Endodermal cell (in vitro differentiated cells): ENCODE results near the gene CEP295NL. TPM values are rescaled to one million over a fixed set of nuclear protein-coding genes. Genes with fewer than 3 reads are reported as not detected.
"Not testable (repeated sequence)": the region's sequence is repeated elsewhere in the genome, so short reads cannot be mapped to it uniquely, and the experiment has no call there.

ENCODE experiments used
- DNase-seq: peaks from one replicate; pipeline ENCODE4 v3.0.0-alpha.2; 2017
- H3K27ac ChIP-seq: 2 replicates; pipeline ENCODE4 v1.5.1; 2013; ENCODE audit warnings: mild to moderate bottlenecking, low read depth, low read length, moderate library complexity
- H3K27me3 ChIP-seq: 2 replicates; pipeline ENCODE4 v1.6.1; 2013; ENCODE audit warnings: mild to moderate bottlenecking, low read length, moderate library complexity; ENCODE audit not compliant: insufficient read depth, control insufficient read depth, poor library complexity, severe bottlenecking
- H3K36me3 ChIP-seq: 2 replicates; pipeline ENCODE4 v1.7.0; 2013; ENCODE audit warnings: mild to moderate bottlenecking, low read length, moderate library complexity; ENCODE audit not compliant: control insufficient read depth, insufficient read depth
- H3K4me1 ChIP-seq: one replicate; pipeline ENCODE4 v1.7.0; 2013; ENCODE audit warnings: low read length; ENCODE audit not compliant: control insufficient read depth, insufficient read depth
- H3K4me3 ChIP-seq: 2 replicates; pipeline ENCODE4 v1.5.1; 2013; ENCODE audit warnings: mild to moderate bottlenecking, low read length, moderate library complexity
- H3K9ac ChIP-seq: 2 replicates; pipeline ENCODE4 v1.6.1; 2013; ENCODE audit warnings: mild to moderate bottlenecking, low read length, moderate library complexity; ENCODE audit not compliant: poor library complexity, severe bottlenecking; ENCODE audit errors: extremely low read depth
- H3K9me3 ChIP-seq: 2 replicates; pipeline ENCODE4 v1.6.1; 2013; ENCODE audit warnings: mild to moderate bottlenecking, low read length, moderate library complexity; ENCODE audit not compliant: control insufficient read depth
- H3K27ac Mint-ChIP-seq: 2 replicates; pipeline ENCODE4 v1.8.0; 2020; ENCODE audit warnings: mixed read lengths
- H3K27me3 Mint-ChIP-seq: 2 replicates; pipeline ENCODE4 v1.8.0; 2021; ENCODE audit warnings: mild to moderate bottlenecking, mixed read lengths; ENCODE audit not compliant: insufficient read depth
- H3K36me3 Mint-ChIP-seq: 2 replicates; pipeline ENCODE4 v1.8.0; 2020; ENCODE audit warnings: low read depth, mixed read lengths
- H3K4me1 Mint-ChIP-seq: 2 replicates; pipeline ENCODE4 v1.8.0; 2020; ENCODE audit warnings: mixed read lengths
- H3K4me3 Mint-ChIP-seq: 2 replicates; pipeline ENCODE4 v1.8.0; 2020; ENCODE audit warnings: mild to moderate bottlenecking, moderate library complexity, mixed read lengths
- H3K9me3 Mint-ChIP-seq: 2 replicates; pipeline ENCODE4 v1.8.0; 2020; ENCODE audit warnings: mild to moderate bottlenecking, mixed read lengths
- WGBS, 2 experiments: methylation state at CpG; one replicate each; pipeline versions ENCODE4 v1.1.5 to v1.1.7; 2013; ENCODE audit warnings: missing lambda C conversion rate in 2 of 2, mixed read lengths in 1 of 2; ENCODE audit not compliant: insufficient coverage in 1 of 2, insufficient read length in 1 of 2; 5-methylcytosine and 5-hydroxymethylcytosine counted together
- total RNA-seq, 2 donors: library from RNA; stranded (reverse); fragmentation: NEBNext Ultra II Directional in 1 of 2; extraction: Animal tissue kit (Norgen Biotek cat#: 25700) in 1 of 2; gene quantifications; 2 replicates in 1 of 2; 3 replicates in 1 of 2; pipeline ENCODE4 v1.2.1, GENCODE V29; 2021
- TF ChIP-seq, protein P1 (sequence below): fragments of 200-600 bp; sonication (generic); conservative IDR thresholded peaks from 2 replicates; pipeline ENCODE4 v1.5.0; 2021; ENCODE audit warnings: antibody characterized with exemption, mild to moderate bottlenecking

CEP295NL gene
- total RNA-seq, 2 donors from 2014 or later, result 0.97 to 2.2 TPM

- WGBS, 2 experiments, result 90 to 93% methylated on average over 7 of the region's 7 CpGs
- peaks cover 18% of the 10 kb centered on the region for H3K9me3 Mint-ChIP-seq
- H3K36me3 ChIP-seq, result no peaks in the 10 kb centered on the region
- no peak overlapping the region for H3K27ac ChIP-seq
- TF ChIP-seq, protein P1, sequence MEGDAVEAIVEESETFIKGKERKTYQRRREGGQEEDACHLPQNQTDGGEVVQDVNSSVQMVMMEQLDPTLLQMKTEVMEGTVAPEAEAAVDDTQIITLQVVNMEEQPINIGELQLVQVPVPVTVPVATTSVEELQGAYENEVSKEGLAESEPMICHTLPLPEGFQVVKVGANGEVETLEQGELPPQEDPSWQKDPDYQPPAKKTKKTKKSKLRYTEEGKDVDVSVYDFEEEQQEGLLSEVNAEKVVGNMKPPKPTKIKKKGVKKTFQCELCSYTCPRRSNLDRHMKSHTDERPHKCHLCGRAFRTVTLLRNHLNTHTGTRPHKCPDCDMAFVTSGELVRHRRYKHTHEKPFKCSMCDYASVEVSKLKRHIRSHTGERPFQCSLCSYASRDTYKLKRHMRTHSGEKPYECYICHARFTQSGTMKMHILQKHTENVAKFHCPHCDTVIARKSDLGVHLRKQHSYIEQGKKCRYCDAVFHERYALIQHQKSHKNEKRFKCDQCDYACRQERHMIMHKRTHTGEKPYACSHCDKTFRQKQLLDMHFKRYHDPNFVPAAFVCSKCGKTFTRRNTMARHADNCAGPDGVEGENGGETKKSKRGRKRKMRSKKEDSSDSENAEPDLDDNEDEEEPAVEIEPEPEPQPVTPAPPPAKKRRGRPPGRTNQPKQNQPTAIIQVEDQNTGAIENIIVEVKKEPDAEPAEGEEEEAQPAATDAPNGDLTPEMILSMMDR, result no peak
- no peaks in the 10 kb centered on the region for H3K27me3 Mint-ChIP-seq
- H3K9me3 ChIP-seq, result peaks cover 16% of the 10 kb centered on the region
- H3K27ac Mint-ChIP-seq, result no peak overlapping the region
- no peak overlapping the region for H3K9ac ChIP-seq
- H3K4me1 Mint-ChIP-seq, result no peaks in the 10 kb centered on the region
- no peak overlapping the region for H3K4me3 Mint-ChIP-seq
- H3K27me3 ChIP-seq, result no peaks in the 10 kb centered on the region
- H3K36me3 Mint-ChIP-seq, result no peaks in the 10 kb centered on the region
- no peak for DNase-seq
- no peak overlapping the region for H3K4me3 ChIP-seq
- no peaks in the 10 kb centered on the region for H3K4me1 ChIP-seq
These were observed 43.1 kb upstream of the CEP295NL start for GRCh38 chr17:78946131-78946530.

DNA sequence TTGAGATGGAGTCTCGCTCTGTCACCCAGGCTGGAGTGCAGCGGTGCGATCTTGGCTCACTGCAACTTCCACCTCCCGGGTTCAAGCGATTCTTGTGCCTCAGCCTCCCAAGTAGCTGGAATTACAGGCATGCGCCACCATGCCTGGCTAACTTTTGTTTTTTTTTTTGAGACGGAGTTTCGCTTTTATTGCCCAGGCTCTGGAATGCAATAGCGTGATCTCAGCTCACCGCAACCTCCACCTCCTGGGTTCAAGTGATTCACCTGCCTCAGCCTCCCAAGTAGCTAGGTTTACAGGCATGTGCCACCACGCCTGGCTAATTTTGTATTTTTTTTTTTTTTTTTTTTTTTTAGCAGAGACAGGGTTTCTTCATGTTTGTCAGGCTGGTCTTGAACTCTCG lies 42.5 kb upstream of the CEP295NL start:
- not testable (repeated sequence) for H3K4me3 Mint-ChIP-seq, H3K9me3 ChIP-seq, H3K27me3 ChIP-seq, H3K4me1 ChIP-seq, H3K4me3 ChIP-seq, H3K27me3 Mint-ChIP-seq, H3K9ac ChIP-seq, H3K27ac ChIP-seq, H3K27ac Mint-ChIP-seq, DNase-seq, H3K4me1 Mint-ChIP-seq, H3K36me3 Mint-ChIP-seq, H3K36me3 ChIP-seq
- peaks cover 11% of the 10 kb centered on the region for H3K9me3 Mint-ChIP-seq
- WGBS, 2 experiments, result 91 to 93% methylated on average over 7 to 11 of the region's 12 CpGs

DNA sequence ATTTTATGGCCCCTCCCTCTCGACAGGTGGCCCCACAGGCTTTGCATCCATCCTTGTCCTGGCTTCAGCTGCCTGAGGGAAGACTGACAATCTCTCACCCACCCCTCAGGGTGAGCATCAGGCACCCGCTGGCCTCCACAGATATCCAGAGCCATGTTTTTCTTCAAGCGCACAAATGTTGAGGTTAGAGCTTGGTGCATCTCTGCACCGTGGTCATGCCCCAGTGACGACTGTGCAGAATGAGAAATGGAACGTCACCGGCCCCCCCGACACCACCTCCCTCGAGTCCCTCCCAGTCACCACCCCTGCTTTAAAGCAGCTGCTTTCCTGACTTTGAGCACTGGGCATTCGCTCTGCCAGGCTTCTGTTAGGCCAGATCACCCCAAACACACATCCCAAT lies 42.0 kb upstream of the CEP295NL start:
- TF ChIP-seq, protein P1, result no peak
- 92 to 93% methylated on average over 8 to 10 of the region's 10 CpGs for WGBS, 2 experiments
- H3K27ac Mint-ChIP-seq, result no peak overlapping the region

GRCh38 chr17:78944026-78944425 lies 41.0 kb upstream of the CEP295NL start:
- no peak overlapping the region for H3K27ac Mint-ChIP-seq
- 90% methylated on average over 2 to 7 of the region's 7 CpGs for WGBS, 2 experiments

More for the DNA sequence above, 42.0 kb upstream of the CEP295NL start:
- Histone ChIP-seq H3K36me3 (no peaks in the 10 kb centered on the region), H3K9ac (no peak overlapping the region), H3K27me3 (no peaks in the 10 kb centered on the region), H3K4me1 (no peaks in the 10 kb centered on the region), H3K9me3 (peaks cover 4% of the 10 kb centered on the region), H3K4me3 (no peak overlapping the region), H3K27ac (no peak overlapping the region)
- H3K9me3 Mint-ChIP-seq, result peaks cover 6% of the 10 kb centered on the region
- H3K27me3 Mint-ChIP-seq, result no peaks in the 10 kb centered on the region
- DNase-seq, result no peak
- no peaks in the 10 kb centered on the region for H3K36me3 Mint-ChIP-seq
- no peaks in the 10 kb centered on the region for H3K4me1 Mint-ChIP-seq
- no peak overlapping the region for H3K4me3 Mint-ChIP-seq

More at GRCh38 chr17:78944026-78944425, 41.0 kb upstream of the CEP295NL start:
- H3K9me3 ChIP-seq, result no peaks in the 10 kb centered on the region
- no peaks in the 10 kb centered on the region for H3K27me3 ChIP-seq
- H3K4me3 ChIP-seq, result no peak overlapping the region
- Mint-ChIP-seq H3K9me3 (no peaks in the 10 kb centered on the region), H3K27me3 (no peaks in the 10 kb centered on the region), H3K36me3 (no peaks in the 10 kb centered on the region), H3K4me1 (no peaks in the 10 kb centered on the region), H3K4me3 (no peak overlapping the region)
- TF ChIP-seq, protein P1, result no peak
- no peaks in the 10 kb centered on the region for H3K36me3 ChIP-seq
- H3K4me1 ChIP-seq, result no peaks in the 10 kb centered on the region
- no peak for DNase-seq
- H3K9ac ChIP-seq, result no peak overlapping the region
- H3K27ac ChIP-seq, result no peak overlapping the region
